ENCODE measurements around the gene CD320.
A peak's percentile ranks its signal among the peaks of the same experiment; 100 is the strongest.
"Not testable (repeated sequence)": the region's sequence is repeated elsewhere in the genome, so short reads cannot be mapped to it uniquely, and the experiment has no call there.

Gene CD320

DNA sequence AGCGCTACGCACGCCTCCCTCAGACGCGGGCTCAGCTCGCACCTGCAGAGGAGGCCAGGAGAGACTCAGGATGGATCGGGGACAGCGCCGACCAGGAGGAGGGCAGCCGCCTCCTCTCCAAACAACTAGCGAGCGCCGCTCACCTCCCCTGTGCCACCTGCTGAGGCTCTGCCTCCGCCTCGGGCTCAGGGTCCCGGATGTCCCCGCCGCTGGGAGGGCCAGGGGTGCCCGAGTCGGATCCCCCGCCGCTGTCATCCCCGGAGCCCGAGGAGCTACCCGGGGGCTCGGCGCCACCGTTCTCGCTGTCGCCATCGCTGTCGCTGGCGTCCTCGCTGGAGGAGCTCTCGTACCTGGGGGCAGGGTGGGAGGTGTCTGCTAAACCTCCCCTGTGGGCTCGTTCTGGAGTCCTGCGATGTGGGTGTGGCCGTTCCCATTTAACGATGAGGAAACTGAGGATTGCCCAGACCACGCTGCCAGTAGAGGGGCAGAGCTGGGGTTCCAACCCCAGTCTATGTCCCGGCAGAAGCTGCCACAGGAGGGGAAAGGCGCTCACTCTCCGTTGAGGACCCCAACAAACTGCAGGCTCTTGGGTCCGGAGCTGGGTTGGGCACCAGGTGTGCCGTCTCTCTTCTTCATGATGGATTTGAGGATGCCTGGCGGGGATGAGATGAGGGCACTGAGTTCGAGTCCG lies 25.8 kb upstream of the CD320 start:
- no peak for DNase-seq (ENCODE audit: low spot score)

GRCh38 chr19:8332976-8333766 lies 25.0 kb upstream of the CD320 start:
- DNase-seq (ENCODE audit: low spot score) = no peak

DNA sequence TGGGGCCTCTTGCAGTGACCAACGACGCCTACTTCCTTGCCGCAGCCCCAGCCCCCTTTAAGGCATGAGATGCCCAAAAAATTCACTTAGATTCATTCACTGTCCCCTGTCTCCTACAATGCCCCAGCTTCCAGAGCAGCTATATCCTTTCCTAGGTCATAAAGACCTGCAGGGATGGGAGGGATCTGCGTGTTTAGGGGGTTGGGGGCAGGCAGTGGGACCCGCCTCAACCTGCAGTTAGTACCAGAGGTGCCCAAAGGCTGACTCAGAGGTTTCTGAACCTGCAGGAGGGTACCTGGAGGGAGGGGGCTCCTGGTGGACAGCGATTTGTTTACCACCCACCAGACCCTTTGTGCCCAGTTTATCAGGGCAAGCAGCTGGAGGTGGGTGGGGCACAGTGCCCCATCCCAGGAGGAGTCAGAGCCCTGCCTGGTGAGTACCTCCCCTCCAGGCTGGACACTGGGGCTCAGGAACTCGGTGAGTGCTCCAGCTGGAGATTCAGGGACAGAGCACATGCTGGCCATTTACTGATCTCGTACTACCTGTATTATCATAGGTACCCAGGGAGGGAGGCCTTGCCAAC lies 23.2 kb upstream of the CD320 start:
- DNase-seq (ENCODE audit: low spot score) = no peak

DNA sequence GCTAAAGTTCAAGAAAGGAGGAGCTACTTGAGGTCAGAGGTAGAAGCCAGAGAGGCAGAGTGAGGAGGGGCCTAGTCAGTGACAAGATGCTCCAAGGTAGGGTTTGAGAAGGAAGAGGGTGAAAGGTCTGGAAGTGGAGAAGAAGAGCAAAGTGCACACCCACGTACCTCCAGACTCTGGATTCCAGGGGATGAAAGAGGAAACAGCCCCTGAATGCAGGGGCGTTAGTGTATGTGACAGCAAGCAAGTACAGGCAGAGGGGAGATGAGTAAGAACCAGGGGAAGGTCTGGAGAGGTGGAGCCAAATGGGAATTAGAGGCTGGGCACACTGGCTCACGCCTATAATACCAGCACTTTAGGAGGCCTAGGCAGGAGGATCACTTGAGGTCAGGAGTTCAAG lies 21.8 kb upstream of the CD320 start:
- DNase-seq (ENCODE audit: low spot score) = no peak

GRCh38 chr19:8325454-8325853 lies 17.3 kb upstream of the CD320 start:
- DNase-seq (ENCODE audit: low spot score) = no peak

GRCh38 chr19:8324186-8325050 lies 16.3 kb upstream of the CD320 start:
- DNase-seq (ENCODE audit: low spot score) = no peak

GRCh38 chr19:8323781-8324185 lies 15.6 kb upstream of the CD320 start:
- no peak for DNase-seq (ENCODE audit: low spot score)

GRCh38 chr19:8322638-8322997 lies 14.5 kb upstream of the CD320 start:
- DNase-seq (ENCODE audit: low spot score) = no peak

GRCh38 chr19:8321986-8322637 lies 14.0 kb upstream of the CD320 start:
- peak; percentile 18 for DNase-seq (ENCODE audit: low spot score)

- peak; percentile 97 for DNase-seq (ENCODE audit: low spot score)
Observed at GRCh38 chr19:8321067-8321985, 13.2 kb upstream of the CD320 start, which contains the start of the genes NDUFA7 and RPS28. TSS of gene NDUFA7 (minus strand) at chr19:8321375. CDS start at chr19:8321358, 17 bp downstream. TSS of gene RPS28 (plus strand) at chr19:8321496. CDS start at chr19:8321531, 35 bp downstream.

- DNase-seq (ENCODE audit: low spot score) = peak; percentile 15
Observed at GRCh38 chr19:8320564-8321066, 12.5 kb upstream of the CD320 start.

- no peak for DNase-seq (ENCODE audit: low spot score)
Observed at GRCh38 chr19:8319807-8320520, 11.8 kb upstream of the CD320 start.

GRCh38 chr19:8318835-8319234 lies 10.7 kb upstream of the CD320 start:
- not testable (repeated sequence) for DNase-seq (ENCODE audit: low spot score)

- no peak for DNase-seq (ENCODE audit: low spot score)
Observed at GRCh38 chr19:8316351-8317125, 8.4 kb upstream of the CD320 start.

DNA sequence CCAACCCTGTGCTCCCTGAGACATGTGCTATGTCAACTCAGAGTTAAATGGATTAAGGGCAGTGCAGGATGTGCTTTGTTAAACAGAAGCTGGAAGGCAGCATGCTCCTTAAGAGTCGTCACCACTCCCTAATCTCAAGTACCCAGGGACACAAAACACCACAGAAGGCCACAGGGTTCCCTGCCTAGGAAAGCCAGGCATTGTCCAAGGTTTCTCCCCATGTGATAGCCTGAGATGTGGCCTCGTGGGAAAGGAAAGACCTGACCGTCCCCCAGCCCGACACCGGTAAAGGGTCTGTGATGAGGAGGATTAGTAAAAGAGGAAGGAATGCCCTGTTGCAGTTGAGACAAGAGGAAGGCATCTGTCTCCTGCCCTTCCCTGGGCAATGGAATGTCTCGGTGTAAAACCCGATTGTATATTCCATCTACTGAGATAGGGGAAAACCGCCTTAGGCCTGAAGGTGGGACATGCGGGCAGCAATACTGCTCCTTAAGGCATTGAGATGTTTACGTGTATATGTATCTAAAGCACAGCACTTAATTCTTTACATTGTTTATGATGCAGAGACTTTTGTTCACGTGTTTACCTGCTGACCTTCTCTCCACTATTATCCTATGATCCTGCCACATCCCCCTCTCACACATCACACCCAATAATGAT lies 7.0 kb upstream of the CD320 start:
- not testable (repeated sequence) for DNase-seq (ENCODE audit: low spot score)

DNA sequence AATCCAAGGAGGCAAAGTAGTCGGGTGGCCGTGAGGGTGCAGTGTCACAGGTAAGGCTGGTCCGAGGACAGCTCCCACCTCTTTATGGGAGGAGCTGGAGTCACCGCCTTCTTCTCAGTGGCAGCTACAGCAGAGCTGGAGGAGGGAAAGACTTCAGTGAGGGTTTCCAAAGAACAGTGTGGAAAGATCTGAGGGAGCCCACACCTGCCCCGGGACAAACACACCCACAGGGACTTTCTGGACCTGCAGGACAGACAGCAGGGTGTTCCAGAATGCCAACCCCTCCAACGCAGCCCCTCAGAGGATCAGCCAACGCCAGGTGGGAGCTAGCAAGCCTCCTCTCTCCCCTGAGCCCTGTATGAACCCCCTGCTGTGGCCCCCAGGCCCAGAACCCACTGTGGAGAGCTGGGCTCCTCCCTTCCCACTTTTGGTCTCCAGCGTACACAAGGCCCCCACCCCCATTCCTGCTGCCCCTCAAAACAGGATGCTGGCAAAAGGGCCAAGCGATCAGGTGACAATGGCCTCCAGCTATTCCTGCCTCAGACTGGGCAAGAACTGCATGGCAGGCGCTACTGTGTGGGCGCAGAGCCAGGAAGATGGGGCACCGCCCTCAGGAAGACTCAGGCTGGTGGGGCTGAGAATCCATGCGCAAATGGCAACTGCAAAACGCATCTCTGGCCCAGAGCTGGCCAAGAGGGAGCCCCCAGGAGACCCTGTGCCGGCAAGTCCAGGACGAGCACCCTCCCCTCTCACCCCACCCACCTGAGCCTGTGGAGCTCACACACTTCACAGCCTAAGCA lies 3.5 kb upstream of the CD320 start:
- DNase-seq (ENCODE audit: low spot score) = no peak

DNA sequence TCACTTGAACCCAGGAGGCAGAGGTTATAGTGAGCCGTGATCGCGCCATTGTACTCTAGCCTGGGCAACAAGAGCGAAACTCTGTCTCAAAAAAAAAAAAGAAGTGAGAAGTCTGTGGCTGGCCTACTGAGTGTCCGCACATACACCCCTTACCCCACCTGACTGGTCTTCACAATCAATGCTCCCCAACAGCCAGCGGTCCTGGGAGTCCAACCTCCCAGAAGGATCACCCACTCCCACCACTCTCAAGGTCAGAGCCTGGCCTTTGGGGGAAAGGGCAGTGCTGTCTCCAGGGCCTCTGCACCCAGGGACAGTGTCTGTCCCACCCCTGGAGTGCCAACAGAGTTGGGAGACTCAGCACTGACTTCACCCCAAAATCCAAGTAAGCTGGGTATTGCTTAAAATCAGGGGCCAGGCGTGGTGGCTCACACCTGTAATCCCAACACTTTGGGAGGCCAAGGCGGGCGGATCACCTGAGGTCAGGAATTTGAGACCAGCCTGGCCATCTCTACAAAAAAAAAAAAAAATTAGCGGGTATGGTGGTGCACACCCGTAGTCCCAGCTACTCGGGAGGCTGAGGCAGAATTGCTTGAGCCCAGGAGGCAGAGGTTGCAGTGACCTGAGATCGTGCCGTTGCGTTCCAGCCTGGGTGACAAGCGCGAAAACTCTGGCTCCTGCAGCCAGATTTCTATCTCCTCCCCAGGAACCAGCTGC lies 2.3 kb upstream of the CD320 start:
- no peak for DNase-seq (ENCODE audit: low spot score)
